HG03066 (cell line): ENCODE results near the gene ANKRD11.
"Not testable (repeated sequence)": the region's sequence is repeated elsewhere in the genome, so short reads cannot be mapped to it uniquely, and the experiment has no call there.

Source experiments
- ATAC-seq: cut with Tn5 transposase; IDR thresholded peaks from one replicate; pipeline ENCODE4 v1.9.1; 2021; ENCODE audit warnings: low read depth; ENCODE audit not compliant: unreplicated experiment

ANKRD11 gene

DNA sequence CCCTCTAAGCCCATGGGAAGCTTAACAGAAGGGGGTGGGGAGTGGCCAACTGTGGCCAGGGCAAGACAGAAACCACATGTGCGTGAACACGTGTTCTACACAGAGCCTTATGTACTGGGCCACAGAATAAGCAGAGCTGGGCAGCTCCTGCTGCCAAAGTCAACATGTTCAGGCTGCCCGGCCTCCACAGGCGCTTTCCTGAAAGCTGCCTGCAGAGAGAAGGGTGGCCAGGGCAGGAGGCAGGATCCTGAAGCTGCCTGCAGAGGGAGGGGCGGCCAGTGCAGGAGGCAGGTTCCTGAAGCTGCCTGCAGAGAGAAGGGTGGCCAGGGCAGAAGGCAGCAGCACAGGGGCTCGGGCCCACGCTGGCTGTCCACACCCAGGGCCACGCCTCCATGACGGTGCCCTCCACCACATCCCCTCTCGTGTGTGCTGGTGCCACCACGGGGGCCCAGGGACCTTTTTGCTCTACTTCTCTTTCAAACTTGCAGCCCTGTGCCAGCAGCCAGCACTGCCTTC lies 79.5 kb downstream of the ANKRD11 start:
- ATAC-seq = no peak

- ATAC-seq = no peak
Measured at GRCh38 chr16:89410322-89410721, 80.0 kb downstream of the ANKRD11 start.

DNA sequence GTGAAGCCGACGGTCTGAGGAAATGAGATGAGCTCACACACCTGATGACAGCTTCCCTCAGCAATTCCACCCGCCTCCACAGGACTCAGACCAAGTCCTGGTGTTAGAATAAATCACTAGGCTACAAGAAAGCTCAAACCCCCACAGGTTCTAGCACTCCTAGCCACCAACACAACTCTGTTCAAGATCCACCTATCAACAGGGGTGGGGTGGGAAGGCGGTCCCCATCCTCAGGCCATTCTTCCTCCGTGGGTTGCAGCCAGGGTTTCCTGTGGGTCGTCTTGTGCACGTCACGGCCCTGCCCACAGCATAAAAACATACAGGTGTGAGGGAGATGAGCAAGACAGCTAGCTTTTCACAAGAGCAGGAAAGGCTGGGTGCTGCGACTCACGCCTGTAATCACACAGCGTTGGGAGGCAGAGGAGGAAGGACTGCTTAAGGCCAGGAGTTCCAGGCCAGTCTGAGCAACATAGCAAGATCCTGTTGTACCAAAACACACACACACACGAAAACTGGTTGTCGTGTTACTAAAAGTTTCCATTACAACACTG lies 81.1 kb downstream of the ANKRD11 start:
- ATAC-seq = no peak

GRCh38 chr16:89408315-89408714 lies 82.0 kb downstream of the ANKRD11 start:
- no peak for ATAC-seq

DNA sequence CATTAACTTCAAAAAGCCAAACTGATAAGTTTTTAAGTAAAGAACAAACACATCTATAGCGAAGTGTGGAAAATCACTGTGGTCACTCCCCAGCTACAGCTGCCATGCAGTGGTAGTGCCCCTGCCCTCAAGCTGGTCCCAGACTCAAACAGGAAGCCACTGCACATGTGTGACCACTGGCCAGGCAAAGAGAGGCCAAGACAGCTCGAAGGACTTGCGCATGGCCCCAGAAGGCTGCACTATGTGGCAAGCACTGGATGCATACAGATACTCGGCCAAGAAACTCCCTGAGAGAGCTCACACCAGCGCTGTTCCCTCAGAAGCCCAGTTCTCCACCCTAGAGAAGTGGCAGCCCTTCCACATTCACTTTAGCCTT lies 82.4 kb downstream of the ANKRD11 start:
- no peak for ATAC-seq

DNA sequence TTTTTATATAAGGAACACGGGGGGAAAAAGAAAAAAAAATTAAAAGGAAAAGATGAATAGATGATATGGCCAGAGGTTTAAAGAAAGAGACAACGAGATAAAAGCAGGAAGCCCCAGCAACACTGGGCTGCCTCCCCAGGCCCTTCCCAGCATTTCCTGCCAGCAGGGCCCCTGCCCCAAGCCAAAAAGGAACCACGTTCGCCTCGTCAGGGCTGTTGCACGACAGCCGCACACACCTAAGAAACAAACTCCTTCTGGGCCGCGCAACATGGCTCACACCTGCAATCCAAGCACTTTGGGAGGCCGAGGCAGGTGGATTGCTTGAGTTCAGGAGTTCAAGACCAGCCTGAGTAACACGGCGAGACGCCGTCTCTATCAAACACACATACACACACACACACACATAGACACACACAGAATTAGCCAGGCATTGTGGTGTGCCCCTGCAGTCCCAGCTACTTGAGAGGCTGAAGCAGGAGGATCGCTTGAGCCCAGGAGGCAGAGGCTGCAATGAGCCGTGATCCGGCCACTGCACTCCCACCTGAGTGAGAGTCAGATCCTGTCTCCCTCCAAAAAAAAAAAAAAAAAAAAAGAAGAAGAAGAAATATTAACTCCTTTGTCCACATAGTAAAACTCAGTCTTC lies 83.0 kb downstream of the ANKRD11 start:
- ATAC-seq = no peak

GRCh38 chr16:89406277-89406888 lies 84.0 kb downstream of the ANKRD11 start:
- ATAC-seq = no peak

DNA sequence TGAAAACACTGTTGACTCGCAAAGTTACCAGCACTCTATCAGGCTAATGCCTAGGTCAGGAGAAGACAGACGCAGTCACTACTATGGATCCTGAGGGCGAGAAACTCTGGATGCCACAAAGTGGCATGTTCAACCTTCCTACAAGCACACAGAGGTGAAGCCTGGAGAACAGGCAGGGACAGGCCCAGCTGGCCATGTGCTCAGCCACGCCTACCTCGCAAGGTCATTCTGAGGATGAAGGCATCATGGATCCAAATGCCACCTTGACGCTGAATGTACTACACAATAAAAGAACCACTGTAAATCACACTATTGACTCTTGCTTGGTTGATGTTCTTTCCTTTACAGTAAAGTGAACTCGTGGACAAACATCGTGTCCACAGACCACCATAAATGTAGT lies 85.8 kb downstream of the ANKRD11 start:
- ATAC-seq = no peak

DNA sequence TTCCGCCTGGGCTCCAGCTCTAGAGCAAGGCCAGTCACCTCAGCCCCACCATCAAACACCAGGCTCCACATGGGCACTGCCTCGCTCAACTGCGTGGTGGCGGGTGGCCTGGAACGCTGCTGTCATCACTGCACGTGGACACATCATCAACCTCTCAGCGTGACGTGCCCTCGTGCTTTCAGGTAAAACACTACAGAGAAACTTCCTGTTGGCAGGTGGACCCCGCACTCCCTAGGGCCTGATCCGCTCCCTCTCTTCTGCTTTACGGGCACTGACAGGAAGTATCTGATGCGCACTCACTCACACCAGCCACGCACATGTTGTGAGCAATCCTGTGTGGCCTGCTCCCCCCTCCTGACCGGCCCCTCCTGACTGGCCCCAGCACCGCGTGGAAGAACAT lies 87.4 kb downstream of the ANKRD11 start:
- ATAC-seq = no peak

GRCh38 chr16:89401641-89402445 lies 88.5 kb downstream of the ANKRD11 start:
- ATAC-seq = no peak

GRCh38 chr16:89401205-89401604 lies 89.2 kb downstream of the ANKRD11 start:
- no peak for ATAC-seq

GRCh38 chr16:89400740-89401139 lies 89.6 kb downstream of the ANKRD11 start:
- no peak for ATAC-seq

- no peak for ATAC-seq
Measured at GRCh38 chr16:89398924-89399323, 91.4 kb downstream of the ANKRD11 start.

DNA sequence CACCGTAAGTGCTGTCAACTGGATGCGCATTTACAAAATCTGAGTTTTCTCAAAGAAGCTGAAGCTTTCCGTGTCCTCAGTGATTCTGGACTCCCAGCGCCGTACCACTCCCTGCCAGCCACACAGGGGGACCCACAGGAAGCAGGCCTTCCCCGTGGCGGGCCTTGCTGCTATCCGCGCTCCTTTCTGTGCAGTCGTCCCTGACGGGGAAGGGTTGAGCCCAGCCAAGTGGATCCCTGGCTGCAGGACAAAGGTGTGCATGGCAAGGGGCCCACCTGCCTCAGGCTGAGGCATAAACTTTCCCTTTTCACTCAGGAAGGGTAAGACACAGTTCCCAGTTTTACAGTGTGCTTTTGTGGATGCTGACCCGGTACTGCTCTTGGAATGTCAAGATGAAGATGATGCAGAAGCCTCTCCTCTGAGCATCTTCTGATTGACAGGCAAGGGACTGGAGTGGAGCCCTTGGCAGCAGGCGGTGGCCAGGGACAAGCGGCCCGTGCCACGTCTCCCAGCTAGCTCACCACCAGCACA lies 93.0 kb downstream of the ANKRD11 start:
- no peak for ATAC-seq

DNA sequence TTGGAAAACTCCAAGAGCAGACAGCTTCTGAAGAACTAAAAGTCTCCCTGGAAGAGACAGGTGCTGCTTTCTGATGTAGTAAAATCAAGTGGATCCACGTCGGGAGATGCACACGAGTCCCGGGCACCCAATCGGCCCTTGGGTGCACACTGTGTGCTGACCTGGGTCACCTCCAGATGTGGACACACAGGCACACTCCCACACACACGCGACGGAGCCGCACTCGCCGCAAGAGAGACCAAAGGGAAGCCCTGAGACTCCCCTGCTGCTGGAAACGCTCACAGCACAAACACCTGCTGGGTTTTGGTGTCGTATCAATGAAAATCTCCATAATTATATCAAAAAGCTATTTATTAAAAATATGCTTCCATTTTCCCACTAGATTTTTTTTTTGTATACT lies 94.2 kb downstream of the ANKRD11 start:
- no peak for ATAC-seq

DNA sequence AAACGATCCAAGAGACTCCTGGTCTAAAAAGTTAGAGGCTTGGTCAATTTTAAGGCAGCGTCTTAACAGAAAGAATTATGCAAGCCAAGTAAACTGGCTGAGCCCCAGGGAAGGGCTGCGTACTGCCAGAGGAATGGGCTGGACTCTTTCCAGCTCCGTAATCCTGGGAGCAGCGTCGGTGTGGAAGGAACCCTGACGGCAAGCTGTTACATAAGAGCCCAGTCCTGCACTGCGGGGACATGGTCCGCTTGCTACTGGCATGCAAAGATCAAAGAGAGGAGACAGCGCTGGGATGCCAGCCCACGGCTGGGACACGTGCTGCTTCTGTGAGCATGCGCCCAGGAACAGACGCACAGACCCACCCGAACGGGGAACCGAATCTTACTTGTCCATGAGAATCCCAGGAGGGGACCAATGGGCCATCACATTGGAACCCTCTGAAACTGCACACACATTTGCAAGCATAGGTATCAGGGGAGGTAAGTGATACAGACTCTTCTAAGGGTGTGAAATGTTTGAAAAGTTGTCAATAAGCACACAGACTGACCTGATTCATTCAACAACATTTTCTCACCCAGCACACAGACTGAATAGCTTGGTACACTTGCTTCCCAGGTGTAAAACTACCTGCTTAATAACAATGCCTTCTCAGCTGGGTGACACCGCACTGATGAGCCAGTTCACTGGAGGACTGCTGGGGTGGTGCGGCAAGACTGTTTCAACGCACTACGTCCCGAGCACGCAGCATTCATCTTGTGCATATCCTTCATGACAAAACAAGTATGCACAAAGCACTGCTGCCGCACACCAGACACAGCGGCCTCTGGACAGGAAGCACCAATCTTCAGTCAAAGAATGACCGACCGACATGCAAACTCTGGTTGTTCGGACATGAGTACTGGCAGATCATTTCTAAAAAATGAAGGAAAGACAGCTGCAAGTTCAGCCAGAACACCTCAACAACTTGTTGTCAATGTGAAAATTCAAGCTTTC lies 94.9 kb downstream of the ANKRD11 start:
- no peak for ATAC-seq

DNA sequence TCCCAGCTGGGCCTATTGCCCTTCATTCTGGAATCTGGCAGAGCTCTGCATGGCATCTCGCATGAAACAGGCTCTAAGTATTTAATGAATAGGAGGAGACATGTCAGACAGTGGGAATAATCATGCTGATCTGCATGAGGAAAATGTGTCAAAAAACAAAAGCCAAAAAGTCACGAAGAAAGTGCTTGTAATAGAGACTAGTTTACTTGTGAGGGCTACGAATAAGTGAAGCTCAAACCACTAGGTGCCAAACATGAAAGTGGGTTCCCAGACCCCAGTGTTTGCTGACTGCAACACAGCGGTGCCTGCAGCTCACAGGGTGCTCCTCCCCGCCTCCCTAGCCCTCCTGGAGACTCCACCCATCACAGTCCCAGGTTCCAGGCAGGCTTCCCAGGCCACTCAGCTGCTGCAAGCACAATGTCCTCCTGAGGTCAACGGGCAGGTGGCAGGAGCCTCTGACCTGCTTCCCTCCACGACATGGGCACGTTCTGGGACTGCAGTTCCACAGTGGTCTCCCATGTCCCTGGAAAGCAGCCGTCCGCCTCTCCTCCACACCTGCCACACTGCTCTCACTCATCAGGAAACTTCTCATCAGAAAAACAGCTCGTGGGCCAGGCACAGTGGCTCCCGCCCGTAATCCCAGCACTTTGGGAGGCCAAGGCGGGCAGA lies 96.5 kb downstream of the ANKRD11 start:
- no peak for ATAC-seq

DNA sequence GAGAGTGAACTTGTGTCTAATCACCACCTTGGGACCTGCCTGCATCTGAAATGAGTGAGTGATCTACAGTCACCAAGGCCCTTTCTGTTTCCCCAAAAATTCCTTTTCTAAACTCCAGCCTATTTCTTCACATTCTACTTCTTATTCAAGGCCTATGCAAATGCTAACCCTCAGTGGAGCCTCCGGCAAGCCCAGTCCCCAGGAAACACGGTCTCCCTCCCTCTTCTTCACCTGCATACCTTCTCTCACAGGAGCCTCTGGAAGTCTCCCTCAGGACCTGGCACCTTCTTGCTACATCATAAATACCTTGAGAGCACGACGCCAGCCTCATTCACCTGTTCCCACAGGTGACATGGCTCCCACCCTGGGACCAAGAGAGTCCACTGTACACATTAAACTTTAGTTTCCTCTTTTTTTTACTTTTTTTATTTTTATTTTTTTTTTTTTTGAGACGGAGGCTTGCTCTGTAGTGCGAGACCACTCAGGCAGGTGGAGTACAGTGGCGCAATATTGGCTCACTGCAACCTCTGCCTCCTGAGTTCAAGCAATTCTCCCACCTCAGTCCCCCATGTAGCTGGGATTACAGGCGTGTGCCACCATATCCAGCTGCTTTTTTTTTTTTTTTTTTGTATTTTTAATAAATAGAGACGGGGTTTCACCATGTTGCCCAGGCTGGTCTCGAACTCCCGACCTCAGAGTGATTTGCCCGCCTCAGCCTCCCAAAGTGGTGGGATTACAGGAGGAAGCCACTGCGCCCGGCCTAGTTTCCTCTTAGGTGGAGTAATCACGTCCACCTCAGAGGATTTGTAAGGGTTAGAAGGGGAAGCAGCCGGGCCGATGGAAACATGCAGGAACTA lies 97.3 kb downstream of the ANKRD11 start:
- ATAC-seq = no peak

GRCh38 chr16:89390224-89390583 lies 100.2 kb downstream of the ANKRD11 start:
- ATAC-seq = not testable (repeated sequence)
